ENCODE data around the gene ADCY9.

Gene ADCY9

DNA sequence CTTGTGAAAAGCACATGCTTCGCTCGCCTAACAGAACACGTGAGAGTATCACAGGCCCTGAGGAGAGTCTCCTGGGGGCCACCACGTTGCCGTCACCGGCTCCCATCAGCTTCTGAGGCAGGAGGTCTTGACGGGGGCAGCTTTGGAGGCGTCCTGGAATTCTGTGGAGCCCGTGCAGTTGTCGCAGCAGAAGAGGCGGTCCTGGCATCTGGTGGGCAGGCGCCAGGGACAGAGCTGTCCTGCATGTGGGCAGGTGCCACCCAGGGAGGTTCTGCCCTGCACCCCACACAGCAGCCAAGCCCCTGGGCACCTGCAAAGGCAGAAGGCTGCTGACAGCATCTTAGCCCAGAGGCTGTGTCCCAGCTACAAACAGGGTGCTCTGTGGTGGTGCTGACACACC is 136.7 kb downstream of the ADCY9 start:
- no peak overlapping the region for H3K27ac ChIP-seq
- TF ChIP-seq, protein P1, sequence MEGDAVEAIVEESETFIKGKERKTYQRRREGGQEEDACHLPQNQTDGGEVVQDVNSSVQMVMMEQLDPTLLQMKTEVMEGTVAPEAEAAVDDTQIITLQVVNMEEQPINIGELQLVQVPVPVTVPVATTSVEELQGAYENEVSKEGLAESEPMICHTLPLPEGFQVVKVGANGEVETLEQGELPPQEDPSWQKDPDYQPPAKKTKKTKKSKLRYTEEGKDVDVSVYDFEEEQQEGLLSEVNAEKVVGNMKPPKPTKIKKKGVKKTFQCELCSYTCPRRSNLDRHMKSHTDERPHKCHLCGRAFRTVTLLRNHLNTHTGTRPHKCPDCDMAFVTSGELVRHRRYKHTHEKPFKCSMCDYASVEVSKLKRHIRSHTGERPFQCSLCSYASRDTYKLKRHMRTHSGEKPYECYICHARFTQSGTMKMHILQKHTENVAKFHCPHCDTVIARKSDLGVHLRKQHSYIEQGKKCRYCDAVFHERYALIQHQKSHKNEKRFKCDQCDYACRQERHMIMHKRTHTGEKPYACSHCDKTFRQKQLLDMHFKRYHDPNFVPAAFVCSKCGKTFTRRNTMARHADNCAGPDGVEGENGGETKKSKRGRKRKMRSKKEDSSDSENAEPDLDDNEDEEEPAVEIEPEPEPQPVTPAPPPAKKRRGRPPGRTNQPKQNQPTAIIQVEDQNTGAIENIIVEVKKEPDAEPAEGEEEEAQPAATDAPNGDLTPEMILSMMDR (IDR thresholded peaks at IDR 0.05; ENCODE audit: low read depth, low read length, missing control alignments) = no peak
- in situ Hi-C loops (cut with HindIII; ENCODE audit: low pct_ligation_motif_present, low sequenced_read_pairs) = no loop called here

DNA sequence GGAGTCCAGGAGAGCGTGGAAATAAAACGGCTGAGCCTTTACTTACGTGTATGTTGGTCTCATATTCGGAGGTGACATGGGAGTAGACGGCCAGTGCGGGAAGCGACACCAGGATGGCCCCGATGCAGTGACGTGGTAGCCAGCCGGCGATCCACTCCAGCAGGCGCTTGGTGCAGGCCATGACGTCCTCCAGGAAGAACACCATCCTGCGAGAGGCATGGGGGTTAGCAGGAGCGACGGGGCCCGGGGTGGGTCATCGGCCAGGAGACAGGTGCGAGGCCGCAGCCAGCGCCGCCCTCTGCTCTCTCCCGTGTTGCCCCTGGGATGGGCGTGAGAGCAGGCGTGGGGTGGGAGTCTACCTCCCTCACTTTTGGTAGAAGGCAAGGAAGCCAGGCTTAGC is 137.2 kb downstream of the ADCY9 start:
- H3K27ac ChIP-seq = no peak overlapping the region
- no peaks in the 10 kb centered on the region for H3K36me3 ChIP-seq (replicated peaks)
- TF ChIP-seq, protein P1 (IDR thresholded peaks at IDR 0.05; ENCODE audit: low read depth, low read length, missing control alignments) = no peak
- DNase-seq = no peak
- H3K4me3 ChIP-seq (ENCODE audit: low read depth, low read length) = no peak overlapping the region
- H3K27me3 ChIP-seq (replicated peaks) = no peaks in the 10 kb centered on the region
- in situ Hi-C loops (cut with HindIII; ENCODE audit: low pct_ligation_motif_present, low sequenced_read_pairs) = no loop called here

More for the DNA sequence above, 136.7 kb downstream of the ADCY9 start:
- Histone ChIP-seq H3K4me3 (ENCODE audit: low read depth, low read length) (no peak overlapping the region), H3K36me3 (replicated peaks) (no peaks in the 10 kb centered on the region), H3K27me3 (replicated peaks) (no peaks in the 10 kb centered on the region)
- DNase-seq = no peak

DNA sequence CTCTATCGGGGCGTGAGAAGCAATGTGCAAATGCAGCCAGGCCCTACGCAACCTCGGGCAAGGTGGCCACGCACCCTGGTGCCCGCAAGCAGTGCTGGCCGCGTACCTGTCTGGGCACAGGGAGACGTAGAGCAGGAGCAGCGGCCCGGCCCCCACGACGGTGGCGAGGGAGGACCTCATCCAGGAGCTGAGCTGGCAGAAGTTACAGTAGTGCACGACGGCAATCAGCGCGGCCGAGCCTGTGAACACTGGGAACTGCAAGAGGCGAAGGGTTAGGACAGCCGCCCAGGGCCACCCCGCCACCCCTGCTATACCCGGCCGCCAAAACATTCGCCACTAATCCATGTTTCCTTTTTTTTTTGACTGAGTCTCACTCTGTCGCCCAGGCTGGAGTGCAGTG is 138.9 kb downstream of the ADCY9 start:
- Histone ChIP-seq H3K27ac (no peak overlapping the region), H3K27me3 (replicated peaks) (no peaks in the 10 kb centered on the region), H3K4me3 (ENCODE audit: low read depth, low read length) (no peak overlapping the region), H3K36me3 (replicated peaks) (no peaks in the 10 kb centered on the region)
- TF ChIP-seq, protein P1 (IDR thresholded peaks at IDR 0.05; ENCODE audit: low read depth, low read length, missing control alignments) = no peak
- in situ Hi-C loops (cut with HindIII; ENCODE audit: low pct_ligation_motif_present, low sequenced_read_pairs) = no loop called here
- no peak for DNase-seq

DNA sequence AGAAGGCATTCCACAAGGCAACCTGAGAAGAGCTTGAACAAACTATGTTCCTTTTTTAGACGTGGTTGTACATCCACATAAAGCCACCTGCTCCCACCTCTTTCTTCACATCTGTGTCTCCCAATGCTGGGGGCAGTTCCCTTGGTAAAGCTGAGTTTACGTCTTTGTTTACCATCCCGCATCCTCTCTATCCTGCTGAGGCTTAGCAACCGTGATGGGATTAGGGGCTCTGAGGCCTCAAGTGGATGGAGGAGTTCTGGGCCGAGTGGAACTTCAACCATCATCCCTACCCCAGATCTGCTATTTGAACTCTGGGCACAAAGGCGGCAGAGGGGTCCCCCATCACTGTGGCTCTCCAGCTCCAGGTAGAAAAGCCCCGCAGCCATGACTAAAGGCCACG is 141.5 kb downstream of the ADCY9 start:
- Histone ChIP-seq H3K27ac (no peak overlapping the region), H3K36me3 (replicated peaks) (no peaks in the 10 kb centered on the region), H3K27me3 (replicated peaks) (no peaks in the 10 kb centered on the region), H3K4me3 (ENCODE audit: low read depth, low read length) (no peak overlapping the region)
- TF ChIP-seq, protein P1 (IDR thresholded peaks at IDR 0.05; ENCODE audit: low read depth, low read length, missing control alignments) = no peak
- in situ Hi-C loops (cut with HindIII; ENCODE audit: low pct_ligation_motif_present, low sequenced_read_pairs) = no loop called here
- no peak for DNase-seq

DNA sequence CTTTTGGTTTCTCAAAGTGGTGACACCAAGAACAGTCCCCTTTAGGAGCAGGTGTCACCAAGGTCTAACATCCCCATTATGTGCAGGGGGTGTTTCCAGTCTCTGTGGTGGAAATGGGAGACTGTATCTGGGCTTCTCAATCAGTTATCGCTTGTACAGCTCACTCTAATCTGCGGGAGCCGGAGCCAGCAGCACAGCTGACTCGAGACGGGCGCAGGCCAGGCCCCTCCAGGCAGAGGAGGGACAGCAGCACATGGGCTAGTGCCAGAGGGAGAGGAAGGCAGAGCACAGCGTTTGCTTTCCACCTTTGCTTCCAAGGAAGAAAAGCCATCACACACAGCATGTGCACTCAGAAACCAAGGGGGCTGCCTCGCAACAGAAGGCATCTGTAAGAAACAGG is 144.5 kb downstream of the ADCY9 start:
- Histone ChIP-seq H3K36me3 (replicated peaks) (no peaks in the 10 kb centered on the region), H3K4me3 (ENCODE audit: low read depth, low read length) (no peak overlapping the region), H3K27me3 (replicated peaks) (no peaks in the 10 kb centered on the region), H3K27ac (peak overlapping the region; percentile 45)
- peak; percentile 18 for DNase-seq
- in situ Hi-C loops (cut with HindIII; ENCODE audit: low pct_ligation_motif_present, low sequenced_read_pairs) = no loop called here
- TF ChIP-seq, protein P1 (IDR thresholded peaks at IDR 0.05; ENCODE audit: low read depth, low read length, missing control alignments) = no peak

DNA sequence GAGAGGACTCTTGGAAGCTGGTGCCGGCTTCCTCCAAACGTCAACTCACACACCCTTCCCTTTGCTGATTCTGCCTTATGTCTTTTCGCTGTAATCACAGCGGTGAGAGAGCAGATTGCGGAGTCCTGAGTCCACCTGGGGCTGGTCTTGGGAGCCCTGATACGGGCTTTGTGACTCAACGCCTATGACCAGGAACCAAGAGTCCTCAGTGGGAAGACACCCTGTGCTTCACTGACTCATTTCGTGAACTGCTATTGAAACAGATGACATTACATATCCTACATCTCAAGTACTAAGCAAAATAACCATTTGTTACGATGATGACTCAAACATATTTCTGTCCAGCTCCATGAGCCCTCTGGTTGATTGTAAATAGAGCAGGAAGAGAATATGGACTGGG is 145.0 kb downstream of the ADCY9 start:
- Histone ChIP-seq H3K27me3 (replicated peaks) (no peaks in the 10 kb centered on the region), H3K4me3 (ENCODE audit: low read depth, low read length) (no peak overlapping the region), H3K27ac (peak overlapping the region; percentile 50), H3K36me3 (replicated peaks) (no peaks in the 10 kb centered on the region)
- in situ Hi-C loops (cut with HindIII; ENCODE audit: low pct_ligation_motif_present, low sequenced_read_pairs) = no loop called here
- TF ChIP-seq, protein P1 (IDR thresholded peaks at IDR 0.05; ENCODE audit: low read depth, low read length, missing control alignments) = no peak
- peak; percentile 89 for DNase-seq

Data from brain microvascular endothelial cell (primary cell).